Kidney (tissue), 14 donors: ENCODE data around the gene SMAD2. TPM values are rescaled to one million over a fixed set of nuclear protein-coding genes. Genes with fewer than 3 reads are reported as not detected.
"Not testable (repeated sequence)": the region's sequence is repeated elsewhere in the genome, so short reads cannot be mapped to it uniquely, and the experiment has no call there.

Source experiments
- DNase-seq, 5 donors: peaks; one replicate each; pipeline ENCODE4 v3.0.0-alpha.2; 2013 to 2020
- FAIRE-seq: peaks from 2 replicates; lab custom pipeline; 2012; peaks lifted over from hg19 to GRCh38; lab: Jason Lieb, UNC
- H3K27ac ChIP-seq, 2 donors: one replicate each; pipeline ENCODE4 v1.7.0; 2013; ENCODE audit warnings: low read depth in 2 of 2, low read length in 2 of 2, inconsistent platforms in 1 of 2
- H3K27me3 ChIP-seq: one replicate; pipeline ENCODE4 v1.7.1; 2013; ENCODE audit warnings: low read length, inconsistent platforms; ENCODE audit not compliant: control insufficient read depth, insufficient read depth
- H3K36me3 ChIP-seq, 3 donors: one replicate each; pipeline versions ENCODE4 v1.7.0 to v1.7.1; 2013; ENCODE audit warnings: low read length in 3 of 3, control low read depth in 1 of 3, inconsistent platforms in 1 of 3; ENCODE audit not compliant: insufficient read depth in 3 of 3, control insufficient read depth in 2 of 3
- H3K4me1 ChIP-seq, 3 donors: one replicate each; pipeline versions ENCODE4 v1.7.0 to v1.7.1; 2013; ENCODE audit warnings: low read length in 3 of 3, inconsistent platforms in 1 of 3, low read depth in 1 of 3; ENCODE audit not compliant: control insufficient read depth in 2 of 3, insufficient read depth in 2 of 3
- H3K4me3 ChIP-seq, 3 donors: one replicate each; pipeline versions ENCODE4 v1.7.0 to v1.8.1; 2013; ENCODE audit warnings: low read length in 3 of 3, control low read depth in 1 of 3, inconsistent platforms in 1 of 3
- H3K9ac ChIP-seq, 3 donors: one replicate each; pipeline versions ENCODE4 v1.7.0 to v1.7.1; 2013; ENCODE audit warnings: low read length in 3 of 3, control low read depth in 1 of 3, inconsistent platforms in 1 of 3
- H3K9me3 ChIP-seq, 3 donors: one replicate each; pipeline versions ENCODE4 v1.7.0 to v1.7.1; 2013; ENCODE audit warnings: low read length in 3 of 3, control low read depth in 1 of 3, inconsistent platforms in 1 of 3; ENCODE audit not compliant: control insufficient read depth in 2 of 3, insufficient read depth in 1 of 3
- intact Hi-C: fragments of 100-400 bp; cut with DNase I; formaldehyde crosslinking; loops from one replicate; pipeline ENCODE4 v1.11.1; 2022
- polyA plus RNA-seq: library from polyadenylated mRNA; stranded (reverse); fragments of 350-450 nt; fragmentation: Illumina TruSeq; extraction: RNeasy Lipid Tissue Mini Kit (QIAGEN cat#74804); gene quantifications from one replicate; pipeline ENCODE4 v1.2.3, GENCODE V29; 2014; ENCODE audit warnings: low read depth, low replicate concordance; ENCODE audit not compliant: insufficient read depth
- total RNA-seq: library from RNA; stranded (reverse); fragmentation: NEBNext Ultra II Directional; extraction: Animal tissue kit (Norgen Biotek cat#: 25700); gene quantifications from one replicate; pipeline ENCODE4 v1.2.1, GENCODE V29; 2021
- TF ChIP-seq, protein P1 (sequence below): IDR thresholded peaks from 3 replicates; pipeline ENCODE4 v1.5.1; 2012; ENCODE audit warnings: mild to moderate bottlenecking, moderate library complexity, borderline replicate concordance; ENCODE audit not compliant: insufficient read depth; ENCODE audit errors: extremely low read depth
- donor health status: control.
- donor health status: control.
- donor health status: control.
- donor health status: control.
- donor health status: control.
- donor health status: DM: yes; HTN: yes; CAD: no.
- donor health status: Normal renal cell carcinoma (clear cell type).

Gene SMAD2
- total and polyA plus RNA-seq, 2 donors from 2014 or later, result 29.9 to 147 TPM

DNA sequence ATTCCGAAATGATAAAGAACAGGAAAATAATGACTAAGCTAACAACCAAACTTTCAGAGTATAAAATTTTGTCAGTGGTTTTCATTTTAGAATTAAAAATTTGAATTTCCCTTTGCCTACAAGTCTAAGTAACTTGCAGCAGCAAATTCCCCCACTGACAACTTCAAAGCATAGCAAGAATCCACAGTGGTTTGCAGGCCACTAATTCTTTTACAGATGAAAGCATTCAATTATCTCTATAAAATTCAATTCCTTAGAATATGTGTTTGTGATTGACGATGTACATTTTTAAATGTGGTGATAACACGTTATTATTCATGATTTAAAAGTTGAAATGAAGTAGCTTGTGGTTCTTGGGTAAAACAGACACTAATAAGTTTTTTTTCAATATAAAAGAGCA, 100.6 kb downstream of the SMAD2 start:
- Histone ChIP-seq H3K27me3 (no peaks in the 10 kb centered on the region), H3K9me3 (no peaks in the 10 kb centered on the region), H3K4me3 (no peak overlapping the region), H3K9ac (no peak overlapping the region), H3K4me1 (peaks cover 0 to 5% (median 3%) of the 10 kb centered on the region in 3 donors), H3K27ac (no peak overlapping the region), H3K36me3 (peaks cover 0 to 2% (median 0%) of the 10 kb centered on the region in 3 donors)
- DNase-seq (no peak), FAIRE-seq (no peak)
- intact Hi-C loops, result no loop called here
- TF ChIP-seq, protein P1, sequence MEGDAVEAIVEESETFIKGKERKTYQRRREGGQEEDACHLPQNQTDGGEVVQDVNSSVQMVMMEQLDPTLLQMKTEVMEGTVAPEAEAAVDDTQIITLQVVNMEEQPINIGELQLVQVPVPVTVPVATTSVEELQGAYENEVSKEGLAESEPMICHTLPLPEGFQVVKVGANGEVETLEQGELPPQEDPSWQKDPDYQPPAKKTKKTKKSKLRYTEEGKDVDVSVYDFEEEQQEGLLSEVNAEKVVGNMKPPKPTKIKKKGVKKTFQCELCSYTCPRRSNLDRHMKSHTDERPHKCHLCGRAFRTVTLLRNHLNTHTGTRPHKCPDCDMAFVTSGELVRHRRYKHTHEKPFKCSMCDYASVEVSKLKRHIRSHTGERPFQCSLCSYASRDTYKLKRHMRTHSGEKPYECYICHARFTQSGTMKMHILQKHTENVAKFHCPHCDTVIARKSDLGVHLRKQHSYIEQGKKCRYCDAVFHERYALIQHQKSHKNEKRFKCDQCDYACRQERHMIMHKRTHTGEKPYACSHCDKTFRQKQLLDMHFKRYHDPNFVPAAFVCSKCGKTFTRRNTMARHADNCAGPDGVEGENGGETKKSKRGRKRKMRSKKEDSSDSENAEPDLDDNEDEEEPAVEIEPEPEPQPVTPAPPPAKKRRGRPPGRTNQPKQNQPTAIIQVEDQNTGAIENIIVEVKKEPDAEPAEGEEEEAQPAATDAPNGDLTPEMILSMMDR, result no peak

DNA sequence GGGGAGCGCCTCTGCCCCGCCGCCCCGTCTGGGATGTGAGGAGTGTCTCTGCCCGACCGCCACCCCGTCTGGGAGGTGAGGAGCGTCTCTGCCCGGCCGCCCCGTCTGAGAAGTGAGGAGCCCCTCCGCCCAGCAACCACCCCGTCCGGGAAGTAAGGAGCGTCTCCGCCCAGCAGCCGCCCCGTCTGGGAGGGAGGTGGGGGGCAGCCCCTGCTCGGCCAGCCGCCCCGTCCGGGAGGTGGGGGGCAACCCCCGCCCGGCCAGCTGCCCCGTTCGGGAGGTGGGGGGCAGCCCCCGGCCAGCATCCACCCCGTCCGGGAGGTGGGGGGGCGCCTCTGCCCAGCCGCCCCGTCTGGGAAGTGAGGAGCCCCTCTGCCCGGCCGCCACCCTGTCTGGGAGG, 102.4 kb downstream of the SMAD2 start:
- H3K36me3 ChIP-seq, H3K9ac ChIP-seq, H3K9me3 ChIP-seq, FAIRE-seq, H3K4me3 ChIP-seq, intact Hi-C loops, H3K4me1 ChIP-seq, H3K27ac ChIP-seq, H3K27me3 ChIP-seq: not testable (repeated sequence)
- DNase-seq, result peak in 1 of 5 donors; percentile 67

DNA sequence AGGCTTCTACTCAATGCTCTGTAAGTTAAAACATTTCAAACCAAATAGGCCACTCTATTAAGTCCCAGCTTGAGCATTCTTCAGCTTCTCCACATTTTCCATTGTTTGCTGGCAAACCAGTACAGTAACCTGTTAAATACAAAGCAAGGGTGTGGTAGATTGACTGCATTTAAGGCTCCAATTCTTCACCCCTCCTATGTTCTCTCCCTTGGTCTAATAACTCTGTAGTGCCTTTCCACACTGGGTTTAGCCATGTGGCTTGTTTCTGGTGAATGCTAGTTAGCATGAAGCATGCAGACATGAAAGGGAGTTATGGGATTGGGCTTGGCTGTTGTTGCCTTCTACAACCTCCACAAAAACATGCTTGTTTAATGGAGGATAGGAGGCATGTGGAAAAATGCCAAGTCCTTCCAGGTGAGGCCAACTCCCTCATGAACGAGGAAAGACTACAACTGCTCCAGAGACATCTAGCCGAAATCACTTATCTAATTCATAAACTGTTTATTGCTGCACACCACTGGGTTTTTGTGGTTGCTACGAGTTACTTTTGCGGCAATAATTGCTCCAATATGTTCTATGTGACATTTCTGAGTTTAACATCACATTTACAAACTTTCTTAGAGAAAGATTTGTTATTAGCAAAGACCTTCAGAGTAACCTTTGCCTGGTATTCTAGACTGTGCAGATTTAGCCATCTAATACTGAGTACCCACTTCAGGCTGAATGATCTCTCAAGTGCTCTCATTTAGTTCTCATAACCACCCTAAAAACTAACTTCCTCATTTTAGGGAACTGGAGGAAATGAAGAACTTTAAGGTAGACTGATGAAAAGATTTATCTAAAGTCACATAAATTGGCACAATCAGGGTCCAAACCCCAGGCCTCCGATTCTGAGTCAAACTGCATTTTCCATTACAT, 104.0 kb downstream of the SMAD2 start:
- intact Hi-C loops, result no loop called here
- Histone ChIP-seq H3K4me3 (no peak overlapping the region), H3K27me3 (no peaks in the 10 kb centered on the region), H3K27ac (no peak overlapping the region), H3K9me3 (no peaks in the 10 kb centered on the region), H3K4me1 (peaks cover 0 to 5% (median 3%) of the 10 kb centered on the region in 3 donors), H3K36me3 (peaks cover 0 to 2% (median 0%) of the 10 kb centered on the region in 3 donors), H3K9ac (no peak overlapping the region)
- FAIRE-seq, result no peak
- TF ChIP-seq, protein P1, result no peak
- DNase-seq, result no peak

DNA sequence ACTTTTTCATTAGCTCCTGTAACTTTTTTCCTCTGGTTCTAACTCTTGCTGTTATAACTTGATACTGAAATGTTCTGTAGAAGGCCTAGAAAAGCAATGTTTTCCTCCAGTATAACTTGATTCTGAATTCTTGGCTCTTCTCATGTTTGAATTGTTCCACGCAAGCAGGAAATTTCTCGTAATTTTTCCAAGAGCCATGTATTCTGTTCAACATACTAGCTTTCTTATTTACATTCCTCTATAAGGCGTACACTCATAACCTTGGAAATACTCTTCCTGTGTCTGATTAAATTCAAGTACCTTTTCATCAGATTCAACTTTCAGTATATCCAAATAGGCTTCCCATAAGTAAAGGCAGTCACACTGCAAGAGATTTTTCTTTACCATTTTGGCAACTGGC, 109.1 kb downstream of the SMAD2 start:
- intact Hi-C loops, result no loop called here
- DNase-seq (no peak), FAIRE-seq (no peak)
- H3K27me3 ChIP-seq, result no peaks in the 10 kb centered on the region
- no peaks in the 10 kb centered on the region for H3K9me3 ChIP-seq
- H3K27ac ChIP-seq, result no peak overlapping the region
- no peak overlapping the region for H3K9ac ChIP-seq
- TF ChIP-seq, protein P1, result no peak
- no peaks in the 10 kb centered on the region for H3K36me3 ChIP-seq
- peaks cover 0 to 5% (median 2%) of the 10 kb centered on the region in 3 donors for H3K4me1 ChIP-seq
- no peak overlapping the region for H3K4me3 ChIP-seq
